GM18909 (cell line): ENCODE data around the gene VPS26B.
"Not testable (repeated sequence)": the region's sequence is repeated elsewhere in the genome, so short reads cannot be mapped to it uniquely, and the experiment has no call there.

Source experiments
- ATAC-seq: cut with Tn5 transposase; IDR thresholded peaks from one replicate; pipeline ENCODE4 v1.9.1; 2021; ENCODE audit warnings: mild to moderate bottlenecking; ENCODE audit not compliant: unreplicated experiment, poor library complexity

The VPS26B gene

GRCh38 chr11:134276396-134277182 lies 52.1 kb downstream of the VPS26B start:
- no peak for ATAC-seq

- no peak for ATAC-seq
Measured at GRCh38 chr11:134277183-134278001, 52.9 kb downstream of the VPS26B start.

GRCh38 chr11:134278356-134278755 lies 53.9 kb downstream of the VPS26B start:
- ATAC-seq = no peak

- not testable (repeated sequence) for ATAC-seq
Measured at GRCh38 chr11:134281635-134282034, 57.2 kb downstream of the VPS26B start.

- ATAC-seq = no peak
Measured at GRCh38 chr11:134282121-134283045, 57.9 kb downstream of the VPS26B start.

GRCh38 chr11:134283461-134284230 lies 59.2 kb downstream of the VPS26B start:
- no peak for ATAC-seq

GRCh38 chr11:134284349-134284748 lies 59.9 kb downstream of the VPS26B start:
- ATAC-seq = not testable (repeated sequence)

GRCh38 chr11:134287561-134287960 lies 63.1 kb downstream of the VPS26B start:
- no peak for ATAC-seq

- ATAC-seq = no peak
Measured at GRCh38 chr11:134288486-134288885, 64.0 kb downstream of the VPS26B start.

GRCh38 chr11:134289167-134289566 lies 64.7 kb downstream of the VPS26B start:
- ATAC-seq = no peak

GRCh38 chr11:134289789-134290188 lies 65.3 kb downstream of the VPS26B start:
- no peak for ATAC-seq

- ATAC-seq = no peak
Measured at GRCh38 chr11:134290646-134291045, 66.2 kb downstream of the VPS26B start.

GRCh38 chr11:134291196-134291595 lies 66.7 kb downstream of the VPS26B start:
- ATAC-seq = no peak

GRCh38 chr11:134292661-134293060 lies 68.2 kb downstream of the VPS26B start:
- no peak for ATAC-seq

- no peak for ATAC-seq
Measured at GRCh38 chr11:134293119-134294113, 68.9 kb downstream of the VPS26B start.

- ATAC-seq = no peak
Measured at GRCh38 chr11:134294664-134295063, 70.2 kb downstream of the VPS26B start.
